AG20443 (cell line): Measurements from ENCODE around the gene PAWR.
"Not testable (repeated sequence)": the region's sequence is repeated elsewhere in the genome, so short reads cannot be mapped to it uniquely, and the experiment has no call there.

Experiments used
- DNase-seq: peaks from one replicate; pipeline ENCODE4 v3.0.0; 2012; ENCODE audit warnings: low spot score, mixed read lengths

PAWR gene

DNA sequence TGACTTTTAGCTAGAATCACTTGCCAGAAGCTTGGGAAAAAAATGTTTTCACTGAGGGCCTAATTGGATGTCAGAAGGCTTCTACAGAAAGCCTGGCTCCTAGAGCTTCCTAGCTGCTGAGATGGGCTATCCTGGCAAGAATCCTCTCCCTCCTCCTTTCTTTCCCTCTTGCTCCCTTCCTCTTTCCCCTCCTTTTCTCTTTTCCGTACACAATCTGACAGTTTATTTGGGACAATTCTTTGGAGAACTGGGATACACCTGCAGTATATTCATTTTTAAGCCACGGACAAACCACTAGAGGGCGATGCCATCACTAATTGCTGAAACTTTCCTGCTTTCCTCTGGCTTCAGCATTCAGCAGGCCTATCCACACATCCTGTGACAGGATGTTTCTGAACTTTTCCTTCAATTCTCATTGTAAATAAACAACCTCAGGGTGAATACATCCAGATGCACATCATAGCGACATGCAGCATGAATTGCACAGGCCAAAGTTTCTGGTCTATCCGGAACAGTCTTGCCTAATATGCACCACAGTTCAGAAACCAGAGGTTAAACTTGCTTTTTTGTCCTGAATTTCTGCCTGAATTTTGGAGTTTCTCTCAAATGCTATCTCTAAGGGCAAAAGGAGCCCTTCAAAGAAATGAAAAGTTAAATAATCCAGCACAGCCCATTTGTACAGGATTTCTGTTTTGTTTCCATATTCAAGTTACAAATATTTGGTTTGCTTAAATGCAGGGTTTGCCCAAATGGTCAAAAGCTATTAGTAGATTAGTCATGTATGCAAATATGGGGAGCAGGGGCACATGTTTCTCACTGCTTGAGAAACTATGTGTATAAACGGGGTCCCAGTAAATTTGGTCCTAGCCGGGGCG lies 142.8 kb downstream of the PAWR start:
- peak; percentile 57 for DNase-seq

- peak; percentile 73 for DNase-seq
Observed at GRCh38 chr12:79547044-79547734, 143.6 kb downstream of the PAWR start.

DNA sequence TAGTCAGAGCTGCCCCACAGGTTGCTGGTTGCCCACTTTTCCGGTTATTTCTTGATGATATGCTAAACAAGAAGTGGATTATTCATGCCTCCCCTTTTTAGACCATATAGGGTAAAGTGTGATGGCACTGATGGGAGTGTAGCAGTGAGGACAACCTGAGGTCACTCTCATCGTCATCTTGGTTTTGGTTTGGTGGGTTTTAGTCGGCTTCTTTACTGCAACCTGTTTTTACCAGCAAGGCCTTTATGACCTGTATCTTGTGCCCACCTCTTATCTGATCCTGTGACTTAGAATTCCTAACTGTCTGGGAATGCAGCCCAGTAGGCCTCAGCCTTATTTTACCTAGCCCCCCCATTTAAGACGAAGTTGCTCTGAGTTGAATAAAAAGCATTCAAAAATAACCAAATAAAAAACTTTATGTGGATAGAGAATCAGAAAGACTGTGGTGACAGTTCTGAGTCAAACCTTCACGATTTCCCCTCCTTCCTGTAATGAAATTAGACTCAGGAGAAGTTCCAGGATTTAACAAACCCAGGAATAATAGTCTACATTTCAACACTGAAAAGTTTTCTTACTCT lies 144.2 kb downstream of the PAWR start:
- peak; percentile 33 for DNase-seq

- DNase-seq, result not testable (repeated sequence)
Observed at GRCh38 chr12:79544439-79544838, 146.3 kb downstream of the PAWR start.

DNA sequence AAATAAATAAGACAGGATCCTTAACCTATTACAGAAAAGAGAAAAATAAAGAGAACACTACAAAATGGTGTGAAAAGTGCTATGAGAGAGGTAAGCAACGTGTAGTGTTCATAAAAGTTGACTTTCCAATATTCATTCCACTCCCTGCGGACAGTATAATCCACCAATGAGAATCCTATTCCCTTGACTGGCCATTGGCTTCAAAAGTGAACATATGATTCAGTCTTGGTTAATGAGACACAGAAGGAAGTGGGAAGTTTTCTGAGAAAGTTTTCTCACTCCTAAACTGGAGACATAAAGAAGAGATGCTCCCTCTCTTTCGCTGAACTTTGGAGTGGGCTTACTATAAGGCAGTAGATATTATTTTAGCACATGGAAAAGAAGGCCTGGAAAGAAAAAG lies 153.1 kb downstream of the PAWR start:
- DNase-seq, result no peak

- no peak for DNase-seq
Observed at GRCh38 chr12:79535751-79536150, 155.0 kb downstream of the PAWR start.
